NCI-H82 (cell line): ENCODE results near the gene C16orf89.
"Not testable (repeated sequence)": the region's sequence is repeated elsewhere in the genome, so short reads cannot be mapped to it uniquely, and the experiment has no call there.

Experiments used
- DNase-seq: peaks from one replicate; lab custom pipeline; 2025; lab: John Stamatoyannopoulos, UW

Gene C16orf89

DNA sequence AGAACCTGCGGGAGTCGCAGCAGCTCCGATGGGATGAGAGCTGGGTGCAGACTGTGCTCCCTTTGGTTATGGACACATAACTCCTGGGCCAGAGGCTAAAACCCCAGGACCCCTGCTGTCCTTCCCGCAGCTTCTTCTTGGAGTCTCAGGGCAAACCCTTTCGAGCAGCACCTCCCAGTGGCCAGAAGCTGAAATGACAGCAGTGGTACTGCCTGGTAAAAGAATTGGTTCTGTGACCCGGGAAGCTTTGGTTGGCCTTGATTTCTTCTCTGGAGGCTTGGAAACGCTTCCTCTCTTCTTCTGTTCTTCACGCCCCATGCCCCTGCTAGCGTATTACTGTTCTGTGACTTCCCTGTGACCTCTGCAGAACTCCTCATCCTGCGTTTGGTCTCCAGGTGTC is 19.0 kb upstream of the C16orf89 start:
- peak; percentile 66 for DNase-seq

DNA sequence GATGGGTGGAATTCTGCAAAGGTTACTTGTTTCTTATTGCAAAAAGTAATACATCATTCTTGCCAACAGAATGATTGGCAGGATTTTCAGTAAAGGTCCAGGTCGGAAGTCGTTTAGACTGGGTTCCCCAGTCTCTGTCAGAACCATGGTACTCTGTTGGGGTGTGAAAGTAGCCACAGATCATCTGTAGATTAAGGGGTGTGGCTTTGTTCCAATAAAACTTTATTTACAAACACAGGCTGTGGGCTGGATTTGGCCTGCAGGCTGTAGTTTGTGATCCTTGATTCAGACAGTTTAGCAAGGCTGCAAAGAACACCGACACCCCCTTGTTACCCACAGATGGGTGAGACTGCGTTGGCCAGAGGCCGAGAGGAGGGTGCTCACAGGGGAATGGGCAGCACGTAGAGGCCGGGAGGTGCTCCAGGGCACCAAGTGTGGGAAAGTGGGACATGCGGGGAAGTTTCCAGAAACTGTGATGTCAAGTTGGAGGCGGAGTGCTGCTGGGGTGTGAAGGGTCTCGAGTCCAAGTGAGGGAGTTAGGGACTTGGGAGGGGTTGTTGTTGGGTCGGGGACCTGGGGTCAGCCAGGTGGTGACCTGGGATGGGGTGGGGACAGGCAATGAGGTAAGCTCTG is 18.5 kb upstream of the C16orf89 start:
- not testable (repeated sequence) for DNase-seq

DNA sequence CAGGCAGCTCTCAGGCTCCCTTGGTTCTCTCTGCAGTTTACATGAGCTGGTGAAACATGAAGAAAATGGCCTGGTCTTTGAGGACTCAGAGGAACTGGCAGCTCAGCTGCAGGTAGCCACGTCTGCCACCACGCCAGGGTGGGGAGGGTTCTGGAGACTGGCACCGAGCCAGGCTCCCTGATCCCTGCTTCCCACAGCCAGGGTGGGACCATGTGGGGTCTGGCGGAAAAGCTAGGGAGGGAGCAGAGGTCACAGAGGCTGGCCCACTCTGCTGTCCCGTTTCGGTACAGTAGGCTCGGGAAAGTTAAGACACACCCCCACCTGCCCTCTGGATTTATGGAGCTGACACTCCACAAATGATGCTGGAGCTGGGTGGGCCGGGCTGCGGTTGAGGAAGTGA is 17.9 kb upstream of the C16orf89 start:
- not testable (repeated sequence) for DNase-seq

DNA sequence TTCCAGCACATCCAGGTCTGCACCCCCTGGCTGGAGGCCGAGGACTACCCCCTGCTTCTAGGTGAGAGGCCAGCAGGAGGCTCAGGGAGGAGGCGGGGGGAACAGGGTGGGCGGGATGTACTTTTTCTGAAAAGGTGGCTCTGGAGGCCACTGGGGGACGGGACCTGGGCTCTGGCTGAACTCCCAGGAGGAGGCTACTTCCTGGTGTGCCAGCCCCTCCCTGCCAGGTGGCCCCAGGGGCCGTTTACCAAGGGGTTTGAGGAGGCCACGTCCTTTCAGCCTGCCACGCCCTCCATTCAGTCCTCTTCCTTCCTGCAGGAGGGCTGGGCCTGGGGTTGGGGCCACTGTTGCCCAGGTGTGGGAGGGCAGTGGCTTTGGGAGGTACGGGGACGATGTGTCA is 15.2 kb upstream of the C16orf89 start:
- not testable (repeated sequence) for DNase-seq

DNA sequence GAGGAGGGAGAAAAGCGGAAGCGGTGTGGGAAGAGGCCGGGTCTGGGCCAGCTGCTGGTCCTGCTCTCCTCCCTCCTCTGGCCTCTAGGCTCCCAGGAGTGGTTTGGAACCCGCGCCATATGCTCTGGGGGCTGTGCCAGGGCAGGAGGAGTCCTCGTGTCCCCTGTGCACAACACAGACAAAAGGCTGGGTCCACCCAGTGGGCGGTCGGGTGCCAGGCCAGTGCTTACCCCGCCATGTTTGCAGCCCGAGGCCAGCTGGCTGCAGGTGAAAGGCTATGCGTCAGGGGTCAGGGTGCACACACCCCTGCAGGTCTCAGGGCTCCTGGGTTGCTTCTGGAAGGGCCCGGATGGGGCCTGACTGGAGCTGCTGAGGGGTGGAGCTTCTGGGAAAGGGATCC is 14.7 kb upstream of the C16orf89 start:
- not testable (repeated sequence) for DNase-seq

DNA sequence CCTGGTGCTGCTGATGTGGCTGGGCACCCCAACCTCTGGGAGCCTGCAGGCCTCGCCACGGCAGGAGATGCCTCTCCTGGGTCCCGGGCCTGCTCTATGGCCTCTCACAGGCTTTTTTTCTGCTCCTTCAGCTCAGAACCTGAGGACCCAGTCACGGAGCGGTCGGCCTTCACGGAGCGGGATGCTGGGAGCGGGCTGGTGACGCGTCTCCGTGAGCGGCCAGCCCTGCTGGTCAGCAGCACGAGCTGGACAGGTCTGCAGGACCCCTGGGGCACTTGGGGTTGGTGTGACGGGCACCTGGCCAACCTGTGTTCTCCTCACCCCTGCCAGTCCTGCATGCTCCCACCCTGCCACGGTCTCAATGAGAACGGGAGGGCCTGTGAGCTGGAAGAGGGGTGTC is 12.9 kb upstream of the C16orf89 start:
- DNase-seq, result no peak

DNA sequence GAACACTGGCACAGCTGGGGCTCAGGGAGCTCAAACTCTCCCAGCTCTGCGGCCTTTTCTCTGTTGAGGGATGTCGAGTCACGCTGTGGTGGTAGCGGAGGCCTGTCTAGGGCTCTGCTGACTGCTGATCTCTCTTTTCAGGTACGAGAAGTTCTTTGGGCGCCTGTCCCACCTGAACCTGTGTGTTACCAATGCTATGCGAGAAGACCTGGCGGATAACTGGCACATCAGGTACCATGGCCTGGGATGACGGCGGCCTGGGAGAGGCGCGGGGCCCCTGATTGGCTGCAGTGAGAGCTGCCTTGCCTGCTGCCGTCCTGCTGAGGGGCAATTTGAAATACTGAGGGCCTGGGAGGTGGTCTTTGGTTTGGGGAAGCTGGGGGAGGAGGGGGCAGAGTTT is 11.5 kb upstream of the C16orf89 start:
- no peak for DNase-seq

DNA sequence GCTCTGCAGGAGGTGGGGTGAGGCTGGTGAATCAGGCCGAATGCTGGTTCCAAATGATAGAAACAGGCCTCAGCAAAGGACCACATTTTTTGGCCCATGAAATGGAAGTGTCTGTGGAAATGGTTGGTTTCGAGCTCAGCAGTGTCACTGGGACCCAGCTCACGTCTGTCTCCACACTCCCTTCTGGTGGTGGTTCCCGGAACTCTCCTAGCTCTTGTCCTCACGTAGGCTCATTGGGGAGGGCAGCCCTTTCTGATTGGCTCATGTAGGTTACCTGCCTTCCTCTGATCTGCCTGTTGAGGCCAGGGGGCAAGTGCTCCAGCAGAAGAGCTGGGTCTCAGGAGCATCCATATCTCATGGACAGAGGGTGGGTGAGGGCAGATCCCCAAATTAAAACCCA is 9.9 kb upstream of the C16orf89 start:
- no peak for DNase-seq

DNA sequence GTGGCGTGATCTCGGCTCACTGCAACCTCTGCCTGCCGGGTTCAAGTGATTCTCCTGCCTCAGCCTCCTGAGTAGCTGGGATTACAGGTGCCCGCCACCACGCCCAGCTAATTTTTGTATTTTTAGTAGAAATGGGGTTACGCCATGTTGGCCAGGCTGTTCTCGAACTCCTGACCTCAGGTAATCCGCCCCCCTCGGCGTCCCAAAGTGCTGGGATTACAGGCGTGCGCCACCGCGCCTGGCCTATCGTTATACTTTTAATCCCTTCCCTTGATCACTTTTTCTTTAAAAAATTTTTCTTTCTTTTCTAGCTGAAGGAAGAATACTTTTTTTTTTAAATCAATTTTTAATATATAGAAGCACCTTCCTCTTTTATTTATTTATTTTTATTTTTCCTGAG is 8.0 kb upstream of the C16orf89 start:
- DNase-seq, result not testable (repeated sequence)

DNA sequence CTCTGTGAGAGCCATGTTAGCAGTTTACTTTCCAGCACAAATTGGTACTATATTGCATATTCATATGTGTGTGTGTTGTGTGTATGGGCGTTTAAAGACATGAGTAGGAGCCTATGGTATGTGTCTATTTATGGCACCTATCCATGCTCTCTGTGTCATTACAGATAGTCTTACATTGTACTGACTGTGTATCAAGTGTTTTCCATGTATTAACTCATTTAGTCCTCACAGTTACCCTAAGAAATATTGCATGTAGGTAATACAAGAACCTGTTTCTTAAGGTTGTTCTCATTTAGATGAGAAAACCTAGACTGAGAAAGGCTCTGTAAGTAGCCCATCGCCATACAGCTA is 7.5 kb upstream of the C16orf89 start:
- DNase-seq, result no peak

DNA sequence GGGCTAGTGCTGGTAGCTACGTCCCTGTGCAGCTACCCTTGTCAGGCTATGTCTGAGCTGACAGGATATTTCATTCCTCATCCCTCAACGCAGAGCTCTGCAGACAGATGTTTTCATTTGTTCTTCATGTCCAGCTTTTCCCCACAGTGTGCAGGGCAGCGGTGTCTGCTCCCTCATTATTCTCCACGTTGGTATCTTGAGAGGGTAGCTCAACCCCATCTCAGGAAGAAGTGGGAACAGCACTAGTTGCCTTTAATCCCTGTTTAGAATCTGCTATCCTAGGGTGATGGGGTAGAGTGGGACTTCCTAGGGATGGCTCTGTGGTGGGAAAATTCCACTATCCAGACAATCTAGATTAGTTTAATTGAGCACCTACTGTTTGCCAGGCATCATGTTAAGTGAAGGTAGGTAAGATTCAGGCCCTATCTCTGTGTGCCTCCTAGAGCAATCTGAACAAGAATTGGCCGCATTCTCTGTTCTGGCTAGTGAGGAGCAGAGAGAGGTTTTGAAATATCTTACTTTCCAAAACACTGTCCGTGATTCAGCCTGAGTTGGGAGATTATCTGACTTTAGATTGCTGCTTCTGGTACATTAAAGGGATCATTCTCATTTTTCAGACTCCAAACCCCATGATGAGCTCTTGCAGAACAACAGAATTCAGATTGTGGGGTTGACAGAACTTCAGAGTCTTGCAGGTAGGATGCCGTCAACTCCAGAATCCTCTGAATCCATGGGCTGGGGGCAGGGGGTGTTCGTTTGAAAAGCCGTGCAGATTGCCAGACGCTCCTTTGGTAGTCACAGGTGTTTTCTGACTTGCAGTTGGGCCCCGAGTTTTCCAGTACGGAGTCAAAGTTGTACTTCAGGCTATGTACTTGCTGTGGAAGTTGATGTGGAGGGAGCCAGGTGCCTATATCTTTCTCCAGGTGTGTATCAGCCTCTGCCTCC is 6.8 kb upstream of the C16orf89 start:
- no peak for DNase-seq

DNA sequence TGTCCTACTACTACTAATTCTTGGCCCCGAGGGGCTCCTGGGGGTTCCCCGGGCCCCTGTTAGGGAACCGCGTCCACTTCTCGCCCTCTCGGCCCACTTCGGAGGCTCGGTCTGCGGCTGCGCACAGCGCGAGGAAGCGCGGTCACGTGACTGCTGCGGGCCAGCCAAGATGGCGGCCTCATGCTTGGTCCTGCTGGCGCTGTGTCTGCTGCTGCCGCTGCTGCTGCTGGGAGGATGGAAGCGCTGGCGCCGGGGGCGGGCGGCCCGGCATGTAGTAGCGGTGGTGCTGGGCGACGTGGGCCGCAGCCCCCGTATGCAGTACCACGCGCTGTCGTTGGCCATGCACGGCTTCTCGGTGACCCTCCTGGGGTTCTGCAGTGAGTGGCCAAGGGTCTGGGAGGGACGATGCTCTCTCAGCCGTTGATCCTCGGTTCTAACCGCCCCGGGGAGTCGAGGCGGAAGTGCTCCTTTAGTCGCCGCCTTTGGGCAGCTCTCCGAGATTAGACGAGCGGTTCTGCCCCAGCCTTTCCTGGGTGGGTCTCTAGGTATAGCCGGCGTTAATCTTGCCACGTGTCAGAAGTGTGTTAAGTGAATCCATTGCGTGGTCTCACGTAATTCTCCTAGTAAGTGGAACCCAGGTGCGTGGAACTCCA is 6.1 kb upstream of the C16orf89 start, which contains the start of gene ALG1:
Gene ALG1, plus strand, starts transcription at position 163 of the 653 bp plus-strand sequence. Its CDS starts 7 bp downstream, at position 170.
- DNase-seq, result peak; percentile 91

DNA sequence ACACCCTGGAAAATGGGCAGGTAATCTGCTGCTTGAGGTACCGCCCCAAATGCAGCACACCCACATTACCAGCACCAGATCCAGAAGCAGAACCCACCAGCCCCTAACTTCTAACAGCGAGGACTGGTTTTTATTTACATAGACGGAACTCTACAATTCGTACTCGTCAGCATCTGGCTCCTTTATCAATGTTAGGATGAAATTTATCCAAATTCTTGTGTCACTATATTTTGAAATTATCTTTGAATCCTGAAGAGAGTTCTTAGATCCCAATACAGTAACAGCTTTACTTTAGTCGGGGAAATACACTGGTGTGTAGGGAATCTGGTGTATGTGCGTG is 5.6 kb upstream of the C16orf89 start:
- no peak for DNase-seq

DNA sequence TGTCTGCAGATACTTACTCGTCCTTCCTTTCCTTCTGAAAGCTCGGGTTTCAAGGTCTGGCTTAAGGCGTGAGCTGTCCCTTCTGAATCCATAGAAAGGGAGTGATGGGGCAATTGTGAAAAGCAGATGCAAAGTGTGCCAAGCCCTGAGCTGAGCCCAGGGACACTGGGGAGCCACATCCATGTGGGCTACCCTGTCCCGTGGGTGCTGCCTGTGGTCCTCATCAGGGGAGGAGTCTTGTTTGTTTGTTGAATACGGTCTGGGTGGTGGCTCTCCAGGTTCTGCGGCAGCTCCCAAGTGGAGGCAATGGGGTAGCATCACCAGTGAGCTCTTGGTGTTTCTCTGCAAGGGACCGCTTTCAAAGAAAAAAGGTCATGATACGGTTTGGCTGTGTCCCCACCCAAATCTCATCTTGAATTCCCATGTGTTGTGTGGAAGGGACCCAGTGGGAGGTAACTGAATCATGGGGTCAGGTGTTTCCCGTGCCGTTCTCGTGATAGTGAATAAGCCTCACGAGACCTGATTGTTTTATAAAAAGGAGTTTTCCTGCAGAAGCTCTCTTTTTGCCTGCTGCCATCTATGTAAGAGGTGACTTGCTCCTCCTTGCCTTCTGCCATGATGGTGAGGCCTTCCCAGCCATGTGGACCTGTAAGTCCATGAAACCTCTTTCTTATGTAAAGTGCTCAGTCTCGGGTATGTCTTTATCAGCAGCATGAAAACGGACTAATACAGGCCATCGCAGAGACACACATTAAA is 4.9 kb upstream of the C16orf89 start:
- DNase-seq, result no peak

DNA sequence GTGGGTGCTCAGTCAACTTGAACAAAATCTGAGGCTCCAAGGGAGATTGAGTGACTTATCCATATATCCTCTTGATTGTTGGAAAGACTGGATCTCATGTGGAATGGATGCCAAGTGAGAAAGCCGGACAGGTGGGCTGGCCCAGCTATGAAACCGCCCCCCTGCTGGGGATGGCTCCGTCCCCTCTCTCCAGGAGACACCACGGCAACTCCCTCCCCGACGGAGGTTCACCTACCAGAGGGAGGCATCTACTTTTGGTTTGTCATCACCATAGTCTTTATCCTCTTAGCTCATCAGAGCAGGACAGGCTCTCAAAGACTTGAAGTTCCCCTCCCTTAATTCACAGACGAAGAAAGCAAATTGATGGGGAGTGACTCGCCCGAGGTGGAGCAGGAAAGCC is 4.1 kb upstream of the C16orf89 start:
- no peak for DNase-seq

DNA sequence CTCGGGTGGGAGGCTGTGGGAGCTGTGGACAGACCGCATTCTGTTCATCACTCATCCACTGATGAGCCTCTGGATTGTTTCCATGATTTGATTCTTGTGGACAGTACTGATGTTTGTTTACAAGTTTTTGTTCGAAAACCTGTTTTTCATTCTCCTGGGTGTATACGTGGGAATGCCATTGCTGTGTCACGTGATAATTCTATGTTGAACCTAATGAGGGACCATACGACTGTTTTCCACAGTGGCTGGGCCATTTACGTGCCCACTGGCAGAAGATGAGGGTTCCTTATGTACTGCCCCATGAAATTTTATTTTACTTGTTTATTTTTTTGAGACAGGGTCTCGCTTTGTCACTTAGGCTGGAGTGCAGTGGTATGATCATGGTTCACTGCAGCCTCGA is 3.3 kb upstream of the C16orf89 start:
- no peak for DNase-seq

DNA sequence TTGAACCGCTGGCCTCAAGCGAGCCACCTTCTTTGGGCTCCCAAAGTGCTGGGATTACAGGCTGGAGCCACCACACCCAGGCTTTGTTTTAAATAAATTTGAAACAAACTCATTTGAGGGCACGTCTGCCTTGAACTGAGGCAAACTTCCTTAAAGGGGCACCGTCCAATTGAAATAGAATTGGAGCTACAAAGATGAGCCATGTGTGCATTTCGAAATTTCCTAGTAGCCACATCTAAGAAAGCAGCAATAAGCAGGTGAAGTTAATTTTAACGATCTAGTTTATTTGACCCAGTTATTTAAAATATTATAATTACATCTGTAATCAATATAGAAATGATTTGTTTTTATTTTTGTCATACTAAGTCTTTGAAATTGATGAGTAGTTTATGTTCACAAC is 755 bp upstream of the C16orf89 start:
- no peak for DNase-seq

DNA sequence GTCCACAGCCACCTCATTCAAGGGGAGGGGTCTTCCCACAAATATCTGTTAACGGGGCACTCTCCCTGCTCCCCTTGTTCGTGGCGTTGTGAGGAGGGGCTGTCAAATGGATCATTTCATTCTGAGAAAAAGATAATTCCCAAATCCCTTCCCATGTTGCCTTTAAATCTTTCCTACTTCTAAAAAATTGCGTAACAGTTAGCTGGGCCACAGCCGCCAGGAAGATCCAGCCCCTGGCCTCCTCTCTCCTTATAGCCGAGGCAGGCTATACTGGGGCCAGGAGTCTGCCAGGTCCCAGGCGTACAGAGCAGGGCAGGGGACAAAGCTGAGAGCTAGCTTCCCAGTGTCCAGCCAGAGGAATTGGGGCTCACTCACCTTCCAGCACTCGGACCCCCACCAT is 430 bp downstream of the C16orf89 start:
- no peak for DNase-seq

DNA sequence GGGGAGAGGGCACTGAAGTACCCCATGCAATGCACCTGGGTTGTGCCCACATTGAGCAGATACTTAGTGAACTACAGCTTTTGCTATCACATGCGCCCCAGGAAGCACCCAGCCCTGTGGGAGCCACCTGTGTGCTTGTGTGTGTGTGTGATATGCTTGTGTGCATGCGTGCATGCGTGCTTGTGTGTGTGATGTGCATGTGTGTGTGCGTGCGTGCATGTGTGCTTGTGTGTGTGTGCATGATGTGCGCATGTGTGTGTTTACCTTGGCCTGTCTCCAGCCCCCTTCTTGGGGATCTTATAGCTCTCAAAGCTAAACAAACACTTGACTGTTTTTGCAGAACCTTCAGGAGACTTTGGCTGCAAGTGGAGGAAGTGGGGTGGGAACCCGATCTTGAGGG is 841 bp downstream of the C16orf89 start:
- DNase-seq, result no peak

DNA sequence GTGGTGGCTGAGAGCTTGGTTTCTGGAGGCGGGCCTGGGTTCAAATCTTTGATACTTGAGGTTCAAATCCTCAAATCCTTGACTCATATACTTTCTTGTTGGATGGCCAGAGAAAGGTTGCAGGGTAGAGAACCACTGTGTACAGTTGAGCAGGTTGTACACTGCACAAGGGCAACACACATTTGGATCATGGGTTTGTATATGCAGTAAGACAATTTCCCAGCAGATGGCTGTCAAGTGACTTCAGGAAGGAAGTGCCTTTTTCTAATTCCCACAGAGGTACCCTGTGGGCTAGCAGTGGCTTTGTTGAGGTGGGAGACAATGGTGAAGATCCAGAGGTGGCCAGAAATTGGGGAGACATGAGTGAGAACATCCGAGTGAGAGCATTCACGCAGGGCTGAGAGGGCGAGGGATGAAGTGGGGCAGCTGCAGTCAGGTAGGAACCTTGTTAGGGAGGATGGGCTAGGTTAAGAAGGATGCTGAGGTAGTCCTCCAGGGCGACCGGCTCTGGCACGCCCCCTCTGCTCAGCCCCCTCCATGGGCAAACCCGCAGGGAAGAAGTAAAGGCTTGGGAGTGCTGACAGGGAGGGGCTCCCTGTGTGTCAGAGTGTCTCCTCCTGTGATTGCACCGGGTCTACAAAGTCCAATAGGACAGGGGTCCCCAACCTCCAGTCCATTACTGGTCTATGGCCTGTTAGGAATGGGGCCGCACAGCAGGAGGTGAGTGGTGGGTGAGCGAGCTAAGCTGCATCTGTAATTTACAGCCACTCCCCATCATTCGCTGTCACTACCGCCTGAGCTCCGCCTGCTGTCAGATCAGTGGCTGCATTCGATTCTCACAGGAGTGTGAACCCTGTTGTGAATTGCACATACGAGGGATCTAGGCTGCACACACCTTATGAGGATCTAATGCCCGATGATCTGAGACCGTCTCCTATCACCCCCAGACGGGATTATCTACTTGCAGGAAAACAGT is 2.7 kb downstream of the C16orf89 start:
- DNase-seq, result peak; percentile 28

DNA sequence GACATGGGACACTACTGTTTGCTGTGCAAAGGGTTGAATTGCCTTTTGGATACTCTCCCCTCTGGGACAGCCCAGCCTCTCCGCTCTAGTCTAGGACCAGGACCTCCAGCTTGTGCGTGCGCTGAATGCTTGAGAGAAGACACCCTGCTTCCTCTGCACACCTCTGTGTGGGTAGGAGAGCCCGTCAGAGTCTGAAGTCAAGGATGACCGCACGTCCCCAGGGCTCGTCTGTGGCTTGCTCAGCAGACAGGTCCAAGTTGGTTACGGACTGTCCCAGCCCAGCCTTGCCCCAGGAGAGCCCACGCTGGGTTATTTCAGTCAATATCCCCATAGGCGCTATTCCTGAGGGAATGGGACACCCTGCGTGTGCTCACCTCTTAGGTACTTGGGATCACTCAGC is 3.7 kb downstream of the C16orf89 start:
- DNase-seq, result no peak
